ENCODE measurements around the gene UBE2J1. TPM values are rescaled to one million over a fixed set of nuclear protein-coding genes. Genes with fewer than 3 reads are reported as not detected.

The UBE2J1 gene
- total and polyA plus RNA-seq, 9 of the 15 experiments (the other 6 are each of a cell fraction or from before 2014, with no cell fraction given) = 11.6 to 32.6 (median 22.0) TPM

DNA sequence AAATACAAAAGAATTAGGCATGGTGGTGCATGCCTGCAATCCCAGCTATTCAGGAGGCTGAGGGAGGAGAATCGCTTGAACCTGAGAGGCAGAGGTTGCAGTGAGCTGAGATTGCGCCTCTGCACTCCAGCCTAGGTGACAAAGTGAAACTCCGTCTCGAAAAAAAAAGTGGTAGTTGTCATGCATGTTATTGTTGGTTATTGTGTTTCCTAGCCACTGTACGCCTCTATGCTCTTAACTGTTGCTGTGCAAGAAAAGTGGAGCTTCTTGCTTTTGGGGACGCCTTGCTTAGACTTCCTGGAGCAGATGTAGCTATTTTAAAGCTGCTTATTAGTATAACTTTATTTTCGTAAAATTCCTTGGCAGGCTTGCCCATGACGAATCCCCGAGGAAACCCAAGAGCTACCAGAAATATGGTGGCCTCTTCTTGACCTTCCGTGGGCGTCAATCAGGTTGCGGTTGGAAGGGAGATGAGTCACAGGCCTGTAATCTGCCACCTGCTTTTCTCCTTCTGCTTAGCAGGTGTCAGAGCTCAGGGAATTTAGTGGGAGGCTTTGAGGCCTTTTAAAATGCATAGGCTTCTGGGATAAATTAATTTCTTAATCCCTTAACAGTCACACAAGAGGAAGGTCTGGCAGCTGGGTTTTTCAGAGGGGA is 54.7 kb downstream of the UBE2J1 start:
- no TSS peak for BruUV-seq (replicated peaks)
- Histone ChIP-seq H3K4me3 (no peak overlapping the region), H3K27me3 (ENCODE audit: control insufficient read depth in 2 of 2, insufficient read depth in 2 of 2, low read length in 2 of 2) (peaks cover 6 to 36% of the 10 kb centered on the region in 2 experiments; a peak in 3 of 5 replicates), H3K27ac (ENCODE audit: extremely low read depth, low read depth, low read length) (no peak overlapping the region), H3K4me2 (ENCODE audit: insufficient read depth, low read length) (no peak overlapping the region), H3K36me3 (ENCODE audit: control insufficient read depth, insufficient read depth, low read length) (no peaks in the 10 kb centered on the region), H3K9ac (ENCODE audit: insufficient read depth in 1 of 2, low read depth in 2 of 2, low read length in 2 of 2) (no peak overlapping the region), H3K79me2 (ENCODE audit: control insufficient read depth, insufficient read depth, low read length) (no peaks in the 10 kb centered on the region), H3K9me3 (replicated peaks; ENCODE audit: control insufficient read depth, insufficient read depth, low read depth, low read length) (no peaks in the 10 kb centered on the region), H2AFZ (ENCODE audit: low read depth, low read length) (no peak overlapping the region), H3K4me1 (replicated peaks in 1 of 2; ENCODE audit: control insufficient read depth in 2 of 2, insufficient read depth in 2 of 2, low read length in 2 of 2) (peaks cover 0 to 12% of the 10 kb centered on the region in 2 experiments; a peak in 3 of 5 replicates), H4K20me1 (replicated peaks; ENCODE audit: control insufficient read depth, insufficient read depth, low read length) (no peaks in the 10 kb centered on the region; the same call in 1 of the 2 replicates), H3K9me1 (ENCODE audit: control insufficient read depth, insufficient read depth, low read length) (no peaks in the 10 kb centered on the region)
- FAIRE-seq (peak; percentile 40), ATAC-seq (peak; percentile 74), DNase-seq (ENCODE audit: extremely low read depth in 1 of 4, low spot score in 3 of 4) (peak; percentile 49 to 67 (median 60))
- 0% methylated on average over 9 of the region's 12 CpGs for WGBS (ENCODE audit: insufficient coverage, low coverage, missing lambda C conversion rate)
- ChIA-PET POLR2A (interaction anchor here (0.6 kb wide), 1 partner anchor 53 kb away, joined by 3 read pairs; no protein-coding TSS in a partner anchor), CTCF (ENCODE audit: low intra/inter-chr PET ratio) (no interaction called here)
- intact Hi-C loops (cut with micrococcal nuclease) (no loop called here), in situ Hi-C loops (cut with MboI) (no loop called here)
- TF ChIP-seq, protein P1, sequence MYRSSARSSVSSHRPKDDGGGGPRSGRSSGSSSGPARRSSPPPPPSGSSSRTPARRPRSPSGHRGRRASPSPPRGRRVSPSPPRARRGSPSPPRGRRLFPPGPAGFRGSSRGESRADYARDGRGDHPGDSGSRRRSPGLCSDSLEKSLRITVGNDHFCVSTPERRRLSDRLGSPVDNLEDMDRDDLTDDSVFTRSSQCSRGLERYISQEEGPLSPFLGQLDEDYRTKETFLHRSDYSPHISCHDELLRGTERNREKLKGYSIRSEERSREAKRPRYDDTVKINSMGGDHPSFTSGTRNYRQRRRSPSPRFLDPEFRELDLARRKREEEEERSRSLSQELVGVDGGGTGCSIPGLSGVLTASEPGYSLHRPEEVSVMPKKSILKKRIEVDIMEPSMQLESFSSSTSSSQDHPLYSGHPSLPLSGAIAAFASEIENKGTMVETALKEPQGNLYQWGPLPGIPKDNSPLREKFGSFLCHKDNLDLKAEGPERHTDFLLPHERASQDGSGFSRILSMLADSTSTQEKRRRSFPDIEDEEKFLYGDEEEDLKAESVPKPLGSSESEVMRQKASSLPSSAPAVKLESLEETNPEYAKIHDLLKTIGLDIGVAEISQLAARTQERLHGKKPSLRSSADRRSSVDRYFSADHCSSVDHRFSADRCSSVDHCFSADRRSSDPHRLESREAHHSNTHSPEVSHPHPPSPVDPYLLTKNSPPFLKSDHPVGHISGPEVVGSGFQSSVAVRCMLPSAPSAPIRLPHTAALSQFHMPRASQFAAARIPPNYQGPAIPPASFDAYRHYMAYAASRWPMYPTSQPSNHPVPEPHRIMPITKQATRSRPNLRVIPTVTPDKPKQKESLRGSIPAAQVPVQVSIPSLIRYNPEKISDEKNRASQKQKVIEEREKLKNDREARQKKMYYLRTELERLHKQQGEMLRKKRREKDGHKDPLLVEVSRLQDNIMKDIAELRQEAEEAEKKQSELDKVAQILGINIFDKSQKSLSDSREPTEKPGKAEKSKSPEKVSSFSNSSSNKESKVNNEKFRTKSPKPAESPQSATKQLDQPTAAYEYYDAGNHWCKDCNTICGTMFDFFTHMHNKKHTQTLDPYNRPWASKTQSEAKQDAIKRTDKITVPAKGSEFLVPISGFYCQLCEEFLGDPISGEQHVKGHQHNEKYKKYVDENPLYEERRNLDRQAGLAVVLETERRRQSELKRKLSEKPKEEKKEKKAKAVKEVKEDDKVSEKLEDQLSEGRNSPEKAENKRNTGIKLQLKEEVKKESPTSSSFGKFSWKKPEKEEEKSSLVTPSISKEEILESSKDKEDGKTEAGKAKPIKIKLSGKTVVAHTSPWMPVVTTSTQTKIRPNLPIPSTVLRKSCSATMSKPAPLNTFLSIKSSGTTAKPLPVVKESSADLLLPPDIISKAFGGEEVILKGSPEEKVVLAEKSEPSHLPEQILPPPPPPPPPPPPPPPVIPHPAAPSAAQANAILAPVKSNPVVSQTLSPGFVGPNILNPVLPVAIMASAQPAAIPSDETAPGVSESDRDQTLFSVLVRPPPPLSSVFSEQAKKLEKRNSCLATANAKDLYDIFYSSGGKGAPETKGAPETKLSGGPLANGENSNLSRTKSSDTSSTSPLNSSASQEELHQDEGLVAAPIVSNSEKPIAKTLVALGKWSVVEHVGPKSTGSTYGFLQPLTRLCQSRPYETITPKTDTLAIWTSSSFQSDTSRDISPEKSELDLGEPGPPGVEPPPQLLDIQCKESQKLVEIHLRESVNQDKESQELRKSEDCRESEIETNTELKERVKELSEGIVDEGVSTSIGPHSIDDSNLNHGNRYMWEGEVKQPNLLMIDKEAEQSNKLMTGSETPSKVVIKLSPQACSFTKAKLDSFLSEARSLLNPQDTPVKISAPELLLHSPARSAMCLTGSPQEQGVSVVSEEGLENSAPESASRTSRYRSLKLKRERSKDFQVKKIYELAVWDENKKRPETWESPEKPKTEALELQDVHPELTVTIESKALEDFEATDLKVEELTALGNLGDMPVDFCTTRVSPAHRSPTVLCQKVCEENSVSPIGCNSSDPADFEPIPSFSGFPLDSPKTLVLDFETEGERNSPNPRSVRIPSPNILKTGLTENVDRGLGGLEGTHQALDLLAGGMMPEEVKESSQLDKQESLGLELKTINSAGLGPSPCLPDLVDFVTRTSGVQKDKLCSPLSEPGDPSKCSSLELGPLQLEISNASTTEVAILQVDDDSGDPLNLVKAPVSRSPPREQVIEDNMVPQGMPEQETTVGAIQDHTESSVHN (IDR thresholded peaks at IDR 0.05; ENCODE audit: borderline replicate concordance in 1 of 2, low read depth in 1 of 2) = no peak
- TF ChIP-seq ADNP (tag; IDR thresholded peaks at IDR 0.05) (no peak), U2AF2 (optimal IDR thresholded peaks at IDR 0.05; ENCODE audit: low read depth, low read length) (no peak), EGR1 (conservative IDR thresholded peaks at IDR 0.05) (peak; percentile 93), ARHGAP35 (IDR thresholded peaks at IDR 0.05; ENCODE audit: partially characterized antibody) (no peak), CXXC5 (CRISPR knock-in tag; IDR thresholded peaks at IDR 0.05) (0 out of 2 replicates have a peak, but pooled peaks have one; percentile 44), CC2D1A (IDR thresholded peaks at IDR 0.05) (no peak), ATF7 (IDR thresholded peaks at IDR 0.05) (peak; percentile 34; the same call in 1 of the 2 replicates)
- TF ChIP-seq, protein P2, sequence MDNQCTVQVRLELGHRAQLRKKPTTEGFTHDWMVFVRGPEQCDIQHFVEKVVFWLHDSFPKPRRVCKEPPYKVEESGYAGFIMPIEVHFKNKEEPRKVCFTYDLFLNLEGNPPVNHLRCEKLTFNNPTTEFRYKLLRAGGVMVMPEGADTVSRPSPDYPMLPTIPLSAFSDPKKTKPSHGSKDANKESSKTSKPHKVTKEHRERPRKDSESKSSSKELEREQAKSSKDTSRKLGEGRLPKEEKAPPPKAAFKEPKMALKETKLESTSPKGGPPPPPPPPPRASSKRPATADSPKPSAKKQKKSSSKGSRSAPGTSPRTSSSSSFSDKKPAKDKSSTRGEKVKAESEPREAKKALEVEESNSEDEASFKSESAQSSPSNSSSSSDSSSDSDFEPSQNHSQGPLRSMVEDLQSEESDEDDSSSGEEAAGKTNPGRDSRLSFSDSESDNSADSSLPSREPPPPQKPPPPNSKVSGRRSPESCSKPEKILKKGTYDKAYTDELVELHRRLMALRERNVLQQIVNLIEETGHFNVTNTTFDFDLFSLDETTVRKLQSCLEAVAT (IDR thresholded peaks at IDR 0.05) = peak in 1 of 2 experiments; percentile 63; a peak in 1 of 4 replicates
